Putamen (tissue), 1 donor: ENCODE results near the gene ARHGEF2.
A peak's percentile ranks its signal among the peaks of the same experiment; 100 is the strongest.
"Not testable (repeated sequence)": the region's sequence is repeated elsewhere in the genome, so short reads cannot be mapped to it uniquely, and the experiment has no call there.

Source experiments
- DNase-seq: peaks from one replicate; pipeline ENCODE4 v3.0.0-alpha.2; 2016; ENCODE audit warnings: low spot score

Gene ARHGEF2

DNA sequence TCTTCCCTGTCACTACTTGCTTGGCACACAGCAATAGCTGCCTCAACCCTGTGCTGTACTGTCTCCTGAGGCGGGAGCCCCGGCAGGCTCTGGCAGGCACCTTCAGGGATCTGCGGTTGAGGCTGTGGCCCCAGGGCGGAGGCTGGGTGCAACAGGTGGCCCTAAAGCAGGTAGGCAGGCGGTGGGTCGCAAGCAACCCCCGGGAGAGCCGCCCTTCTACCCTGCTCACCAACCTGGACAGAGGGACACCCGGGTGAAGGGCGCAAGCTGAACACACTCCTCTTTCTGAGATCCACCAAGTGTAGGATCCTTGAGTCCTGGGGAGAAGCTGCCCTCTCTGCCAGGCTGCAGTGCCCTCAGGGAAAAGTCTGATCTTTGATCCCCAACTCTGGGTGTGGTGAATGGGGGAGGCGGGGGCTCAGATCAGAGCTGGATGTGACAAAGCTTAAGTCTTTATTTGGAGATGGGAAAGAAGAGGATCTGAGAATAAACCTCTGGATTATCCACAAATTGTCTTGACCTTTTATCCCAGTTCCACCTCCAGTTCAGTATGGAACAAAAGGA, 35.7 kb downstream of the ARHGEF2 start:
- DNase-seq = no peak

DNA sequence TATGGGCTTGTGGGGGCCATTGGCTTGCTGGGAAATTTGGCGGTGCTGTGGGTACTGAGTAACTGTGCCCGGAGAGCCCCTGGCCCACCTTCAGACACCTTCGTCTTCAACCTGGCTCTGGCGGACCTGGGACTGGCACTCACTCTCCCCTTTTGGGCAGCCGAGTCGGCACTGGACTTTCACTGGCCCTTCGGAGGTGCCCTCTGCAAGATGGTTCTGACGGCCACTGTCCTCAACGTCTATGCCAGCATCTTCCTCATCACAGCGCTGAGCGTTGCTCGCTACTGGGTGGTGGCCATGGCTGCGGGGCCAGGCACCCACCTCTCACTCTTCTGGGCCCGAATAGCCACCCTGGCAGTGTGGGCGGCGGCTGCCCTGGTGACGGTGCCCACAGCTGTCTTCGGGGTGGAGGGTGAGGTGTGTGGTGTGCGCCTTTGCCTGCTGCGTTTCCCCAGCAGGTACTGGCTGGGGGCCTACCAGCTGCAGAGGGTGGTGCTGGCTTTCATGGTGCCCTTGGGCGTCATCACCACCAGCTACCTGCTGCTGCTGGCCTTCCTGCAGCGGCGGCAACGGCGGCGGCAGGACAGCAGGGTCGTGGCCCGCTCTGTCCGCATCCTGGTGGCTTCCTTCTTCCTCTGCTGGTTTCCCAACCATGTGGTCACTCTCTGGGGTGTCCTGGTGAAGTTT, 36.4 kb downstream of the ARHGEF2 start:
- no peak for DNase-seq

- DNase-seq = no peak
These were observed 37.1 kb downstream of the ARHGEF2 start, which contains the start of gene RXFP4 for GRCh38 chr1:155940993-155941844. RXFP4 (plus strand) TSS chr1:155941638; CDS start chr1:155941710, 72 bp downstream.

GRCh38 chr1:155940482-155940992, 37.8 kb downstream of the ARHGEF2 start:
- DNase-seq = no peak

- DNase-seq = peak; percentile 71
These were observed 40.1 kb downstream of the ARHGEF2 start for GRCh38 chr1:155938220-155938627.

DNA sequence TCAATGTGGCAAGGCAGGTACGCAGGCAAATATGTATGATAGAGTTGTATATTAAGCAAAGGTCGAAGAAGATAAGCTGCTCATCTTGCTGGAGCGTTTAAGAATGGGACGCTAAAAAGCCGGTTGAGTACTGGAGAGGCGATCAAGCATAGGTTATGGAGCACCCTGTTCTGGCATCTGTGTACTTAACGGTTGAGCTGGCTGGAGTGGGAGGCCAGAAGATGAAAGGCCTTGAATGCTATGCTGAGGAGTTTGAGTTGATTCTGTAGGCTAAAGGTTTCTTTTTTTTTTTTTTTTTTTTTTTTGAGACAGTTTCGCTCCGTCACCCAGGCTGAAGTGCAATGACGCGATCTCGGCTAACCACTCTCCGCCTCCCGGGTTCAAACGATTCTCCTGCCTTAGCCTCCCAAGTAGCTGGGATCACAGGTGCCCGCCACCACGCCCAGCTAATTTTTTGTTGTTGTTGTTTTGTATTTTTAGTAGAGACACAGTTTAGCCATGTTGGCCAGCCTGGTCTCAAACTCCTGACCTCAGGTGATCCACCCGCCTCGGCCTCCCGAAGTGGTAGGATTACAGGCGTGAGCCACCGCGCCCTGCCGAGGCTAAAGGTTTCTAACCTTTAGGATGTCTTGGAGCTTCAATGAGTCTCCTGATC, 43.3 kb downstream of the ARHGEF2 start:
- no peak for DNase-seq

DNA sequence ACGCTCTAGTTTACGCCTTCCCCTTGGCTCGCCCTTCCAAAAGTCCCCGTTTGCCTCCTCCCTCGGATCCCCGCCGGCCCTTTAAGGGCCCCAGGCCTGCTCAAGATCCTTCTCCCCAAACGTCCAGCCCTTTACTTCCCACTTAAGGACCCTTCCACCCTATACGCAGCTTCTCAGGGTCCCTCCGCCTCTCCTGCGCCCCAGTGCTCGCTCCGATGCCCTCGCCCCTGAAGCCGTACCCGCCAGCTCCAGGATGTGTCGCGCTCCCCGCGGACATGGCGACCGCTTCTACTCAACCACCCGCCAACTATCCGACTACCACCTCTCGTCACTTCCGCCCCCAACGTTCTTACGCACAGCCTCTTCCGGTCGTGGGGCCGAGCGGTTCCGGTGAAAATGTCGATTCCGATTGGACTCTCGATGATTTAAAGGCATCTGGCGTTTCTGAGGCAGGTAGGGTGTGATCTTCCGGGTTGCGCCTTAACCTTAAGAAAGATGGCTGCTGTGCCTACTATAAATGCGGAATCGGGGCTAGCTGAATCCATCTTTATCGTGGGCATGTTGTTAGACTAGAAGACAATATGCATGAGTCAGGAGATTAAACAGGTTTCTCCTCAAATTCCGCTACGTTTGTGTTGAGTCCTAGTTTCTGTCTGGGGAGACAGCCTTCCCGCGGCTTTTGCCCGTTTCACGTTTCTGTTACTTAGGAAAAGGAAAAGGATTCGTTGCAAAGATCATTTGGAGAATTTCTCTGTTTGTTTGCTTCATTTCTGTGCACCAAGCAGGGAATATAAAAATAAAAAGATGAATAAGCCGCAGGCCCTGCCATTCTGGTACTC, 44.0 kb downstream of the ARHGEF2 start, which contains the start of gene KHDC4:
Gene KHDC4, minus strand, starts transcription at position 317 of the 839 bp plus-strand sequence. Its CDS starts 40 bp downstream, at position 277.
- peak; percentile 99 for DNase-seq

DNA sequence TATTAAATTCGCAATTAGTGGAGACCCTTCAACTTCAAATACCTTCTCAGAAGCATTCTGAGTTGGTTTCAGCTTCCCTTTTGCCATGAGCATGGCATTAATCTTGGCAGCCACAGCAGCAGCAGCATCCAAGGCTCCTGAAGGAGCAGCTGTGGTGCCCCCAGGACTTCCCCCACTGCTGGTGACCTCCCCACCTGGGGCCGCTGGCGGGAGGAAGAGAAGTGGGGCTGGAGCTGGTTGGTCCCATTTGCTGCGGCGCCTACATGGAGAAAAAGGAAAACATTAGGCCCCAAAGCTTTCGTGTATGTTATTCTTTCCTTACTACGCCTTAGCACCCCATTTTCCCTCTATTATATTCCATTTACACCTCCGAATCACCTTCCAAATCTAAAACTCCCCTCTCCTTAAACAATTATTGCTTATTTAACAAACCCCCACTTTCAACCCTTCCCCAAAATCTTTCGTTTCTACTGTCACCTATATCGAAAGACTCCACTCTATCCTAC, 44.7 kb downstream of the ARHGEF2 start:
- DNase-seq = no peak

DNA sequence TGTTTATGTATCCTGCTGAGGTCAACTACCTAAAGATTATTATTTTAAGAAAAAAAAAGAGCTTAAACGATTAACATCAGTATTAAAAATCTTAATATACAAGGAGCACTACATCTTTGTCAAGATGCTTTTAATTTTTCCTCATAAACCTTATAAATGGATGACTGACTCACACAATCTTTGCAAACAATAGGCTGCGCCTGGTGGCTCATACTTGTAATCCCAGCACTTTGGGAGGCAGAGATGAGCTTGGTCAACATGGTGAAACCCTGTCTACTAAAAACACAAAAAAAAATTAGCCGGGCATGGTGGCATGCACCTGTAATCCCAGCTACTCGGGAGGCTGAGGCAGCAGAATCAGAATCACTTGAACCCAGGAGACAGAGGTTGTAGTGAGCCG, 45.9 kb downstream of the ARHGEF2 start:
- no peak for DNase-seq

- no peak for DNase-seq
These were observed 46.3 kb downstream of the ARHGEF2 start for GRCh38 chr1:155932081-155932480.

DNA sequence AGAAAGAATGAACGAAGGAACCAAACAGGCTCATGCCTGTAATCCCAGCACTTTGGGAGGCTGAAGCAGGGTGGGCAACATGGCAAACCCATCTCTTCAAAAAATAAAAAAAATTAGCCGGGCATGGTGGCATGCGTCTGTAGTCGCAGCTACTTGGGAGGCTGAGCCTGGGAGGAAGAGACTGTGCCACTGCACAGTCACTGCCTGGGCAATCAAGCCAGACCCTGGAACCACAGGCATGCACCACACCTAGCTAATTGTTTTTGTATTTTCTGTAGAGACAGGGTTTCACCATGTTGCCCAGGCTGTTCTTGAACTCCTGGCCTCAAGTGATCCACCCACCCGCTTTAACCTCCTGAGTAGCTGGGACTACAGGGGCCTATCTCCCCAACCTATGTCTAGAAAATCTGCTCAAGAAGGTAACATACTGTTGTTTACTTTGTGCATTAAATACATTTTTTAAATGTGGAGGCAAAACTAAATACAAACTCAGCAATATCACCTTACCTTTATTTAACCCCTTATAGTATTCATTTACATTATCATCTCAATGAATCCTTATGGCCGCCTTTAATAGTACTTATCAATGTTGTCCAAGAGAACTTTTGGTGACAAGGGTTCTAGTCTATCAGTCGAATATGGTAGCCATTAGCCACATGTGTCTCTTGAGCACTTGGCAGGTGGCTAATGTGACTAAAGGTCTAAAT, 46.9 kb downstream of the ARHGEF2 start:
- no peak for DNase-seq

DNA sequence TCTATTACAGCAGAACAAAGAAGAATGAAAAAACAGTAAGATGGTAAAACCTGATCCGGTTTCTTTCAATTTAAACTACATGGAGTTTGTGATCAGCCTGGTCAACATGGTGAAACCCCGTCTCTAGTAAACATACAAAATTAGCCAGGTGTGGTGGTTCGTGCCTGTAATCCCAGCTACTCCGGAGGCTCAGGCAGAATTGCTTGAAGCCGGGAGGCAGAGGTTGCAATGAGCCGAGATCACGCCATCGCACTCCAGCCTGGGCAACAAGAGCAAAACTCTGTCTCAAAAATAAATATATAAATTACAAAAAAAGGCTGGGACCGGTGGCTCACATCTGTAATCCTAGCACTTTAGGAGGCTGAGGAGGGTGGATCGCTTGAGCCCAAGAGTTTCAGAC, 47.6 kb downstream of the ARHGEF2 start:
- not testable (repeated sequence) for DNase-seq

DNA sequence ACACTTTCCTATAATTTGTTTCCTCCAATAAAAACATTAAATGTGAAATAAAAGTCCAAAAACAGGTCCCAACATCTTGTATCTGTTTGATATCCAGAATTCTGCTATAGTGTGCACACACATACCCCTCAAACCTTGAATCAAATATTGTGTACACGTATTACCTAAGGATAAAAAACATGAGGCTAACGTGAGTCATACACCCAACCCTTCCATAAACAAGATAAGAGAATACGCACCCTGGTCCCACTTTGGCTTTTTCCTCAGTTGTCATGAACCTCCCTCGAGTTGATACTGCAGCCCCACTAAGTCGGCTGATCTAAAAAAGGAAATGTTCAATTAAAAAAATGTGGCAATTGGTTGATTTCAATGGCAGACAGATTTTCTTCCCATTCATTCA, 49.3 kb downstream of the ARHGEF2 start:
- DNase-seq = no peak

DNA sequence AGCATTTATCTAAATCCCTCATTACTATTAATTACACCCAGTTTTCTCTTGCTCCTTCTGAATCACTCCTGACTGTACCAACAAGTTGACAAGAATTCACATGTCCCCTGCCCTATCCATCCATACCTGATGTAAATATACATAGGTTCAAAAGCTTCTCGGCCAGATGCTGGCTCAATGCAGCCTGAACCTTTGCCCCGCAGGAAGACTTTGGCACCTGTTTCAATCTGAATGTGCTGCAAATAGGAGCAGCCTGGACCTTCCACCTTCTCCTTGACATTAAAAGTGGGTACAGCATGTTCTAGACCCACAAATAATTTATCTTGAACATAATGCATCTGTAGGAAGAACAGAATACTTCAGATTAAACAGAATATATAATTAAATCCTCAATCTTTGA, 52.8 kb downstream of the ARHGEF2 start:
- DNase-seq = no peak

DNA sequence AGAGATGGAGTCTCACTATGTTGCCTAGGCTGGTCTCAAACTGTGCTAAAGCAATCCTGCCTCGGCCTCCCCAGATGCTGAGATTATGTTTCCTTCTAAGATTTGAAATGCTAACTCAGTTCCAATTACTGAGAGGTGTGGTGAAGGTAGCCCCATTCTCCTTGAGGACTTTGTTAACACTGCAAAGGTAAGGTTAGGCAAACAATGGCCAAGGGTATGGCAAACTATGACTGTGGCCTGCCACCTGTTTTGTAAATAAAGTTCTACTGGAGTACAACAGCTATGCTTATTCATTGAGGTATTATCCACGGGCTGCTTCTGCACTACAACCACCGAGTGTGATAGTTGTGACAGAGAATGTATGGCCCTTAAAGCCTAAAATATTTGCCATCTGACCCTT, 57.6 kb downstream of the ARHGEF2 start:
- no peak for DNase-seq

GRCh38 chr1:155919801-155920200, 58.5 kb downstream of the ARHGEF2 start:
- no peak for DNase-seq

DNA sequence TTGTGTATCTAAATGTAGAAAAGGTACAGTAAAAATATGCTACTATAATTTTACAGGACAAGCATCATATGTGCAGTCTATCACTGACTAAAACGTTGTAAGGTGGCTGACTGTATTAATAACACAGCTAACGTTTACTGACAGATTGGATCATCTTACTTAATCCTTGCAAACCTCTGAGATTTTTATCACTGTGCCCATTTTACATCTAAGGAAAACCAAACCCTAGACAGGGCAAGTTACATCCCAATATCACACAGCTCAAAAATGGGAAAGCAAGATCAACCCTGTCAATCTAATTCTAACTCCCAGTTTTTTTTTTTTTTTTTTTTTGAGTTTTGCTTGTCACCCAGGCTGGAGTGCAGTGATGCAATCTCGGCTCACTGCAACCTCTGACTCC, 59.7 kb downstream of the ARHGEF2 start:
- DNase-seq = no peak

DNA sequence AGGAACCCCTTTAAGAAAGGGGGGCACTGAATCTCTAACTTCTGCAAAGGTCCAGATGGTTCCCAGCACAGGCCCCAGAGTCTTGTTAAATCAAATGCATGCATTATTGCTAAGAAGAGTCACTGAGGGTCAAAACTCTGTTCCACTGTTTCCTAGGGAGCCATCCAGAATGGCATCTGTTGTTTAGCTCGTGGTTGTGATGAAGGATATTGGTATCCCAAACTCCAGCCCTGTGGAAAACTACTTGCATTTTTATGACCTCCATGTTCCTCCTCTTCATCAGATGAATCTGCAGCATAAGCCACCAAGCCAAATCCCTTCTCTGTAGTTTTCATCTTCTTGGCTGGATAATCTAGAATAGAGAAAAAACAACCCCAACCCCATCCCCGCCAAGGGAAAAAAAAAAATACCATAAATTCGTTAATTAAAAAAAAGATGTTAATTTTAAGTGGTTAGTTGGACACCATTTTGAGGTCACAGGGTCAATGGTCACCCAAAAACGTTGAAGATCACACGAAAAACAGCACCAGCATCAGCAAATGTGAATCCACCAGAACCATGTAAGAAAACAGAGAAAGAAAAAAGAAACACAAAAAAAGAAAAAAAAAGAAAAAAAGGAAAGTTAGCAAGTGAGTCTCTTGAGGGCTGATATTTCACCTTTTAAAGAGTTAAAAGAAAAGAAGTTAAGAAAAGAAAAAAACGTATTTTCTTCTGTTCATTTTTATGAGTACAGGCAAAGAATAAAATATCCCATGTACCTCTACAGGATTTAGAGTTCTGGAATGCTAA, 64.2 kb downstream of the ARHGEF2 start:
- no peak for DNase-seq

GRCh38 chr1:155912056-155912536, 66.3 kb downstream of the ARHGEF2 start:
- no peak for DNase-seq
